Cardiac septum (tissue), 1 donor: ENCODE measurements around the gene MRE11. TPM values are rescaled to one million over a fixed set of nuclear protein-coding genes. Genes with fewer than 3 reads are reported as not detected.
"Not testable (repeated sequence)": the region's sequence is repeated elsewhere in the genome, so short reads cannot be mapped to it uniquely, and the experiment has no call there.

Experiments used
- DNase-seq: peaks from one replicate; pipeline ENCODE4 v3.0.0-alpha.2; 2020; ENCODE audit warnings: low spot score
- intact Hi-C: fragments of 100-400 bp; cut with DNase I; formaldehyde crosslinking; loops from one replicate; pipeline ENCODE4 v1.14.0; 2022
- total RNA-seq: library from RNA; stranded (reverse); fragmentation: NEBNext Ultra II Directional; extraction: Animal tissue kit (Norgen Biotek cat#: 25700); gene quantifications from one replicate; pipeline ENCODE4 v1.2.1, GENCODE V29; 2021
- donor health status: DM: no; HTN: no; CAD: no.

The MRE11 gene
- total RNA-seq, 1 donor from 2014 or later, result 8.7 TPM

- intact Hi-C loops, result no loop called here
- no peak for DNase-seq
Observed at GRCh38 chr11:94449437-94449836, 44.2 kb downstream of the MRE11 start.

- intact Hi-C loops, result no loop called here
- no peak for DNase-seq
Observed at GRCh38 chr11:94449029-94449428, 44.6 kb downstream of the MRE11 start.

- intact Hi-C loops, result no loop called here
Observed at GRCh38 chr11:94447149-94447548, 46.5 kb downstream of the MRE11 start.

GRCh38 chr11:94445641-94446040, 48.0 kb downstream of the MRE11 start:
- intact Hi-C loops, result no loop called here
- DNase-seq, result no peak

More at GRCh38 chr11:94447149-94447548, 46.5 kb downstream of the MRE11 start:
- DNase-seq, result no peak

GRCh38 chr11:94433049-94433448, 60.6 kb downstream of the MRE11 start:
- intact Hi-C loops, result no loop called here
- DNase-seq, result no peak

GRCh38 chr11:94424662-94425061, 69.0 kb downstream of the MRE11 start:
- intact Hi-C loops, result loop anchor here (10.0 kb wide), 1 partner anchor 520 kb away; no protein-coding TSS in a partner anchor
- DNase-seq, result no peak

GRCh38 chr11:94424011-94424410, 69.6 kb downstream of the MRE11 start:
- no peak for DNase-seq
- intact Hi-C loops, result loop anchor here (10.0 kb wide), 1 partner anchor 519 kb away; no protein-coding TSS in a partner anchor

GRCh38 chr11:94423507-94423906, 70.1 kb downstream of the MRE11 start:
- intact Hi-C loops, result loop anchor here (10.0 kb wide), 1 partner anchor 519 kb away; no protein-coding TSS in a partner anchor
- no peak for DNase-seq

- no peak for DNase-seq
- intact Hi-C loops, result no loop called here
Observed at GRCh38 chr11:94418123-94418765, 75.4 kb downstream of the MRE11 start.

- intact Hi-C loops, result no loop called here
- no peak for DNase-seq
Observed at GRCh38 chr11:94417386-94417987, 76.2 kb downstream of the MRE11 start.

- intact Hi-C loops, result loop anchor here (10.0 kb wide), 1 partner anchor 480 kb away; no protein-coding TSS in a partner anchor
- DNase-seq, result no peak
Observed at GRCh38 chr11:94405062-94405833, 88.4 kb downstream of the MRE11 start.

GRCh38 chr11:94402355-94402754, 91.3 kb downstream of the MRE11 start:
- no peak for DNase-seq
- intact Hi-C loops, result loop anchor here (10.0 kb wide), 1 partner anchor 478 kb away; no protein-coding TSS in a partner anchor

GRCh38 chr11:94401773-94402265, 91.8 kb downstream of the MRE11 start:
- intact Hi-C loops, result loop anchor here (10.0 kb wide), 1 partner anchor 477 kb away; no protein-coding TSS in a partner anchor
- no peak for DNase-seq

- no peak for DNase-seq
- intact Hi-C loops, result loop anchor here (10.0 kb wide), 1 partner anchor 476 kb away; no protein-coding TSS in a partner anchor
Observed at GRCh38 chr11:94400839-94401772, 92.5 kb downstream of the MRE11 start, which contains the start of gene GPR83. Gene GPR83, minus strand, starts transcription at chr11:94401419. Its CDS starts 172 bp downstream, at chr11:94401247.

GRCh38 chr11:94400457-94400838, 93.2 kb downstream of the MRE11 start:
- intact Hi-C loops, result loop anchor here (10.0 kb wide), 1 partner anchor 476 kb away; no protein-coding TSS in a partner anchor
- DNase-seq, result no peak

GRCh38 chr11:94400050-94400449, 93.6 kb downstream of the MRE11 start:
- DNase-seq, result no peak
- intact Hi-C loops, result loop anchor here (10.0 kb wide), 1 partner anchor 475 kb away; no protein-coding TSS in a partner anchor

GRCh38 chr11:94398101-94398500, 95.5 kb downstream of the MRE11 start:
- no peak for DNase-seq
- intact Hi-C loops, result no loop called here

- intact Hi-C loops, result no loop called here
- DNase-seq, result no peak
Observed at GRCh38 chr11:94396282-94396681, 97.4 kb downstream of the MRE11 start.

GRCh38 chr11:94391937-94392336, 101.7 kb downstream of the MRE11 start:
- DNase-seq, intact Hi-C loops: not testable (repeated sequence)
